B cell (primary cell): ENCODE measurements around the gene MT3. TPM values are rescaled to one million over a fixed set of nuclear protein-coding genes. Genes with fewer than 3 reads are reported as not detected.

ENCODE experiments used
- ATAC-seq: fragments of 200-7000 bp; cut with Tn5 transposase; one replicate; pipeline ENCODE4 v1.10.0; 2021; ENCODE audit warnings: low read depth, mild to moderate bottlenecking, moderate number of reproducible peaks, moderate library complexity
- CTCF ChIA-PET: fragments of 350-600 bp; sonication (Branson Sonifier 250); formaldehyde crosslinking; loops from one replicate; lab custom pipeline; 2021; ENCODE audit warnings: antibody characterized with exemption, inconsistent platforms; lab: Charles Lee
- POLR2A ChIA-PET: fragments of 350-600 bp; sonication (Branson Sonifier 250); formaldehyde crosslinking; loops from one replicate; lab custom pipeline; 2021; ENCODE audit warnings: antibody characterized with exemption; lab: Charles Lee
- DNase-seq: peaks from one replicate; pipeline ENCODE4 v3.0.0; 2013
- H2AFZ ChIP-seq: 2 replicates; pipeline ENCODE4 v1.6.1; 2012; ENCODE audit warnings: mild to moderate bottlenecking, low read depth, low read length; ENCODE audit not compliant: insufficient read depth, poor library complexity, severe bottlenecking
- H3K27ac ChIP-seq, 2 donors: 1 replicate in 1 of 2; 2 replicates in 1 of 2; pipeline ENCODE4 v1.5.1; 2012 to 2013; ENCODE audit warnings: low read length in 2 of 2, mild to moderate bottlenecking in 2 of 2, moderate library complexity in 1 of 2
- H3K27me3 ChIP-seq, 4 experiments: fragments of 200-600 bp in 1 of 4; sonication (generic) in 1 of 4; replicated peaks in 1 of 4; 1 replicate in 2 of 4; 2 replicates in 2 of 4; pipeline versions ENCODE4 v1.6.1 to v1.7.0; 2013 to 2016; ENCODE audit warnings: low read length in 3 of 4, mild to moderate bottlenecking in 2 of 4, mixed read lengths in 1 of 4, moderate library complexity in 1 of 4; ENCODE audit not compliant: insufficient read depth in 4 of 4, control insufficient read depth in 3 of 4; ENCODE audit errors: control extremely low read depth in 1 of 4
- H3K36me3 ChIP-seq, 2 experiments: replicated peaks in 1 of 2; 1 replicate in 1 of 2; 2 replicates in 1 of 2; pipeline versions ENCODE4 v1.6.1 to v1.7.1; 2013; ENCODE audit warnings: low read length in 1 of 2; ENCODE audit not compliant: insufficient read depth in 2 of 2, control insufficient read depth in 1 of 2; ENCODE audit errors: control extremely low read depth in 1 of 2, extremely low read depth in 1 of 2
- H3K4me1 ChIP-seq, 2 donors: fragments of 200-600 bp in 1 of 2; sonication (generic) in 1 of 2; 1 replicate in 1 of 2; 2 replicates in 1 of 2; pipeline versions ENCODE4 v1.5.1 to v1.6.1; 2013 to 2017; ENCODE audit warnings: low read length in 2 of 2; ENCODE audit not compliant: control insufficient read depth in 2 of 2, insufficient read depth in 2 of 2
- H3K4me2 ChIP-seq: replicated peaks from 2 replicates; pipeline ENCODE3; 2012; ENCODE audit warnings: mild to moderate bottlenecking, low read depth, low read length; ENCODE audit not compliant: poor library complexity, severe bottlenecking
- H3K4me3 ChIP-seq, 5 experiments: fragments of 200-600 bp in 1 of 5; sonication (generic) in 1 of 5; 1 replicate in 3 of 5; 2 replicates in 2 of 5; pipeline versions ENCODE4 v1.5.1 to v1.7.0; 2011 to 2016; ENCODE audit warnings: low read length in 4 of 5, mild to moderate bottlenecking in 4 of 5, low read depth in 2 of 5, control low read depth in 1 of 5, moderate library complexity in 1 of 5; ENCODE audit not compliant: insufficient read depth in 1 of 5; ENCODE audit errors: control extremely low read depth in 1 of 5, extremely low read depth in 1 of 5
- H3K79me2 ChIP-seq: fragments of 200-600 bp; sonication (generic); one replicate; pipeline ENCODE4 v1.6.0; 2016; ENCODE audit warnings: low read length; ENCODE audit not compliant: control insufficient read depth, insufficient read depth
- H3K9ac ChIP-seq: fragments of 200-600 bp; sonication (generic); 2 replicates; pipeline ENCODE4 v1.6.1; 2017; ENCODE audit warnings: mild to moderate bottlenecking, low read length, moderate library complexity
- H3K9me3 ChIP-seq, 3 donors: one replicate each; pipeline versions ENCODE4 v1.6.1 to v1.7.1; 2013; ENCODE audit warnings: low read length in 2 of 3; ENCODE audit not compliant: control insufficient read depth in 2 of 3, insufficient read depth in 1 of 3; ENCODE audit errors: control extremely low read depth in 1 of 3
- H4K20me1 ChIP-seq: 2 replicates; pipeline ENCODE4 v1.6.0; 2012; ENCODE audit warnings: mild to moderate bottlenecking, low read length; ENCODE audit not compliant: insufficient read depth, control insufficient read depth, poor library complexity, severe bottlenecking
- H3K27ac Mint-ChIP-seq: one replicate; pipeline ENCODE4 v1.8.0; 2021; ENCODE audit warnings: mixed read lengths
- H3K27me3 Mint-ChIP-seq: one replicate; pipeline ENCODE4 v1.8.0; 2021; ENCODE audit warnings: mixed read lengths
- H3K4me1 Mint-ChIP-seq: one replicate; pipeline ENCODE4 v1.8.0; 2021; ENCODE audit warnings: mixed read lengths
- H3K4me3 Mint-ChIP-seq: one replicate; pipeline ENCODE4 v1.8.0; 2021; ENCODE audit warnings: mixed read lengths
- H3K9me3 Mint-ChIP-seq: one replicate; pipeline ENCODE4 v1.8.0; 2022; ENCODE audit warnings: mixed read lengths; ENCODE audit not compliant: insufficient read depth
- CTCF ChIP-seq: fragments of 200-600 bp; IDR thresholded peaks from one replicate; pipeline ENCODE4 v1.8.0; 2022; ENCODE audit warnings: antibody characterized with exemption, mild to moderate bottlenecking
- EZH2 ChIP-seq: IDR thresholded peaks from 2 replicates; pipeline ENCODE4 v1.6.1; 2012; ENCODE audit warnings: borderline replicate concordance, low read depth, mild to moderate bottlenecking, moderate library complexity, low read length; ENCODE audit not compliant: insufficient read depth, poor library complexity, severe bottlenecking
- WGBS: methylation state at CpG from one replicate; pipeline ENCODE4 v1.1.5; 2013; ENCODE audit warnings: missing lambda C conversion rate; ENCODE audit not compliant: insufficient coverage; 5-methylcytosine and 5-hydroxymethylcytosine counted together
- intact Hi-C: fragments of 100-400 bp; cut with micrococcal nuclease; formaldehyde crosslinking; loops from one replicate; pipeline ENCODE4 v1.10.0; 2022
- polyA plus RNA-seq: library from polyadenylated mRNA; depleted of rRNA; stranded (reverse); fragments of >200 nt; gene quantifications from 2 replicates; pipeline ENCODE4 v1.2.3, GENCODE V29; 2012
- total RNA-seq, 2 donors: library from RNA; stranded (reverse); fragments of 120-200 nt in 1 of 2; gene quantifications; 1 replicate in 1 of 2; 2 replicates in 1 of 2; pipeline versions ENCODE4 v1.2.3 to v1.2.4, GENCODE V29; 2013 to 2022

MT3 gene
- total and polyA plus RNA-seq, 2 donors (not counting 1 experiment from before 2014, with no cell fraction given), result not detected

DNA sequence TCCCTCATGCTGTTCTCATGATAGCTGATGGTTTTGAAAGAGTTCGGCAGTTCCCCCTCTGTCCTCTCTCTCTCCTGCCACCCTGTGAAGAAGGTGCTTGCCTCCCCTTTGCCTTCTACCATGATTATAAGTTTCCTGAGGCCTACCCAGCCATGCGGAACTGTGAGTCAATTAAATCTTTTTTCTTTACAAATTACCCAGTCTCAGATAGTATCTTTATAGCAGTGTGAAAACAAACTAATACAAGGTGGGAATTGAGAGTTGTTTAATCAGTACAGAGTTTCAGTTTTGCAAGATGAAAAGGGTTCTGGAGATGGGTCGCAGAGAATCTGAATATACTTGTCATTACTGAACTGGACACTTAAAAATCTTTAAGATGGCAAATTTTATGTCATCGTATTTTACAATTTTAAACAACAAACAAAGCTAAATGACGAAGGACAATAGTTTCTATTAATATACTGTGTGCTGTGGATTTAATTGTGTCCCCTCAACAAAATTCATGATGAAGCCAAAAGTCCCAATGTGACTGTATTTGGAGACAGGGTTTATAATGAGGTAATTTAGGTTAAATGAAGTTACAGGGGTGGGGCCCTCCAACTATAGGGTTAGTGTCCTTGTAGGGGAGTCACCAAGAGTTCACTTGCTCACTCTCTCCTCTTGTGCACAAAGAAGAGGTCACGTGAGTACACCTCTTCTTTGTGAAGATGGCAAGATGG, 4.4 kb downstream of the MT3 start:
- ATAC-seq (no peak), DNase-seq (no peak)
- H3K79me2 ChIP-seq, result no peaks in the 10 kb centered on the region
- POLR2A ChIA-PET, result no interaction called here
- CTCF ChIA-PET, result no interaction called here
- no CpG with 5 or more reads among the region's 6 CpGs for WGBS
- no peaks in the 10 kb centered on the region for H3K36me3 ChIP-seq
- Mint-ChIP-seq H3K4me3 (no peak overlapping the region), H3K27ac (no peak overlapping the region), H3K9me3 (no peaks in the 10 kb centered on the region), H3K4me1 (peaks cover 6% of the 10 kb centered on the region), H3K27me3 (peaks cover 35% of the 10 kb centered on the region)
- H2AFZ ChIP-seq, result no peak overlapping the region
- intact Hi-C loops, result no loop called here
- no peak overlapping the region for H3K4me2 ChIP-seq
- peaks cover 6 to 8% of the 10 kb centered on the region in 2 donors for H3K4me1 ChIP-seq
- H3K9ac ChIP-seq, result no peak overlapping the region
- no peaks in the 10 kb centered on the region for H4K20me1 ChIP-seq
- H3K9me3 ChIP-seq, result peaks cover 0 to 11% (median 1%) of the 10 kb centered on the region in 3 donors
- no peak overlapping the region for H3K4me3 ChIP-seq
- H3K27me3 ChIP-seq, result peaks cover 0 to 22% (median 10%) of the 10 kb centered on the region in 4 experiments
- no peak overlapping the region for H3K27ac ChIP-seq
- TF ChIP-seq CTCF (no peak), EZH2 (no peak)

- no peak overlapping the region for H3K4me3 ChIP-seq
- H3K9ac ChIP-seq, result no peak overlapping the region
- CTCF ChIA-PET, result no interaction called here
- no peak overlapping the region for H3K4me2 ChIP-seq
- POLR2A ChIA-PET, result no interaction called here
- no peak for TF ChIP-seq CTCF
- no peak for TF ChIP-seq EZH2
- Mint-ChIP-seq H3K27me3 (peaks cover 31% of the 10 kb centered on the region), H3K4me1 (peaks cover 4% of the 10 kb centered on the region), H3K9me3 (no peaks in the 10 kb centered on the region), H3K4me3 (no peak overlapping the region), H3K27ac (no peak overlapping the region)
- H3K27ac ChIP-seq, result no peak overlapping the region
- ATAC-seq, result no peak
- H3K27me3 ChIP-seq, result peaks cover 0 to 22% (median 9%) of the 10 kb centered on the region in 4 experiments
- H2AFZ ChIP-seq, result no peak overlapping the region
- peaks cover 6% of the 10 kb centered on the region in 2 donors for H3K4me1 ChIP-seq
- H3K79me2 ChIP-seq, result no peaks in the 10 kb centered on the region
- intact Hi-C loops, result no loop called here
- H3K9me3 ChIP-seq, result peaks cover 0 to 11% (median 1%) of the 10 kb centered on the region in 3 donors
- no peaks in the 10 kb centered on the region for H3K36me3 ChIP-seq
- H4K20me1 ChIP-seq, result no peaks in the 10 kb centered on the region
- DNase-seq, result no peak
- 80% methylated on average over 1 of the region's 5 CpGs for WGBS
Measured at GRCh38 chr16:56594292-56594619, 4.9 kb downstream of the MT3 start.
